NCI-H510A treated with DMSO at 0.1 percent for 48 hours (cell line): ENCODE data around the gene ADRA2B.
"Not testable (repeated sequence)": the region's sequence is repeated elsewhere in the genome, so short reads cannot be mapped to it uniquely, and the experiment has no call there.

Source experiments
- DNase-seq: peaks from one replicate; lab custom pipeline; 2025; lab: John Stamatoyannopoulos, UW

ADRA2B gene

GRCh38 chr2:96150007-96150640, 33.8 kb upstream of the ADRA2B start:
- no peak for DNase-seq

- peak; percentile 60 for DNase-seq
These were observed 32.2 kb upstream of the ADRA2B start for GRCh38 chr2:96148410-96149217.

- DNase-seq: no peak
These were observed 31.3 kb upstream of the ADRA2B start for GRCh38 chr2:96147593-96148201.

GRCh38 chr2:96146881-96147592, 30.7 kb upstream of the ADRA2B start:
- DNase-seq: no peak

GRCh38 chr2:96146153-96146880, 29.9 kb upstream of the ADRA2B start:
- DNase-seq: no peak

GRCh38 chr2:96145848-96146152, 29.4 kb upstream of the ADRA2B start:
- no peak for DNase-seq

- peak; percentile 46 for DNase-seq
These were observed 28.9 kb upstream of the ADRA2B start, which contains the start of gene DUSP2 for GRCh38 chr2:96145036-96145847. DUSP2 (minus strand) TSS chr2:96145440; CDS start chr2:96145354, 86 bp downstream.

GRCh38 chr2:96144481-96145035, 28.2 kb upstream of the ADRA2B start:
- DNase-seq: peak; percentile 38

GRCh38 chr2:96143848-96144480, 27.6 kb upstream of the ADRA2B start:
- peak; percentile 53 for DNase-seq

- DNase-seq: no peak
These were observed 27.0 kb upstream of the ADRA2B start for GRCh38 chr2:96143231-96143847.

- DNase-seq: no peak
These were observed 26.1 kb upstream of the ADRA2B start for GRCh38 chr2:96142217-96143113.

GRCh38 chr2:96141624-96141967, 25.2 kb upstream of the ADRA2B start:
- not testable (repeated sequence) for DNase-seq

- no peak for DNase-seq
These were observed 24.7 kb upstream of the ADRA2B start for GRCh38 chr2:96140941-96141623.

GRCh38 chr2:96139181-96139758, 22.9 kb upstream of the ADRA2B start:
- no peak for DNase-seq

GRCh38 chr2:96138179-96139145, 22.1 kb upstream of the ADRA2B start, which contains the start of gene ASTL:
ASTL (minus strand) TSS chr2:96138502; CDS start chr2:96138436, 66 bp downstream.
- DNase-seq: peak; percentile 40
